HG03342 (cell line): ENCODE data around the gene SSTR5.

Experiments used
- ATAC-seq: cut with Tn5 transposase; IDR thresholded peaks from one replicate; pipeline ENCODE4 v1.9.1; 2021; ENCODE audit warnings: mild to moderate bottlenecking, moderate library complexity; ENCODE audit not compliant: unreplicated experiment

SSTR5 gene

DNA sequence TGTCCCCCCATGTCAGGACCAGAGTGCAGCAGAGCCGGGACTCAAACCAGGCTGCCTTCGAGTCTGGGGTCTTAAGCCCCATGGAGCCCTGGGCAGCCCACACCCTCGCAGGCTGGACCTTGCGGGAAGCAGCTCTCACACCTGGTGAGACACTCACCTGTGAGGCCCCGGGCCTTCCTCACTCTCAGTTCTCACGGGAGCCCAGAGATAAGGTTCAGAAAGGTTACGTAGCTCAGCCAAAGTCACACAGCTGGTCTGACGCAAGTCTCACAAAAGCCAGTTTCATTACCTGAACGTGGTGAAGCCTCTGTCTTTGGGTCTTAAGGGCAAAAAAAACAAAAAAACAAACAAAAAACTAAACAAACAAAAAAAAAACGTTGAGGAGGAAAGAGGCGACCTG, 32.8 kb upstream of the SSTR5 start:
- no peak for ATAC-seq

- ATAC-seq: no peak
Observed at GRCh38 chr16:1040346-1040745, 32.2 kb upstream of the SSTR5 start.

DNA sequence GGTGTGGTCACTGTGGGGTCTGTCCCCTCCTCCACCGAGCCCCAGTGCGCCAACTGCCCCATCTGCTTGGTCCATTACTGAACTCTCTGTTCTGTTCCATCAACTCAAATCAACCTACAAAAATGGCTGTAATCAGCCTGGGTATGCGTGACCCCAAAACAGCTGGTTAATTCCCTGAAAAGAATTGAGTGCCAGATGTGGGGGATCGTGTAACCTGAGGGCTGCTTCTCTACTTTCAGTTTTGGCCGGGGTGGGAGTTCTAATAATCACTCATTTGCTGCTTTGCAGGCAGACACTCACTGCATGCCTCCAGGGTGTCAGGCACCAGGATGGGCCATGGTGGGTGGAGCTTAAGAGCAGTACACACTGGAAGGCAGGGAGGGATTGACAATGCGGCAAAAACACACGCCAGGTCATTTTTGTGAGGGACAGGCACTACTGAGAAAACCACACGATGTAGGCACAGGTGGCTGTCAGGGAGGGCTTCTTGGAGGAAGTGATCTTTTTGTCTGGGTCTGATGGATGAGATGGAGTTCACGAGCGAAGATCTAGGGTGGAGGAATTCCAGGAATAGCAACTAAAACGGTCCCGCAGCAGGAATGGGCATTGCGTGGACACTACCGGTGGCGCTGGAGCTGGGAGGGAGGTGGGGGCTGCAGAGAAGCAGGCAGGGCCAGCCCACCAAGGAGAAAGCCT, 30.4 kb upstream of the SSTR5 start:
- no peak for ATAC-seq

DNA sequence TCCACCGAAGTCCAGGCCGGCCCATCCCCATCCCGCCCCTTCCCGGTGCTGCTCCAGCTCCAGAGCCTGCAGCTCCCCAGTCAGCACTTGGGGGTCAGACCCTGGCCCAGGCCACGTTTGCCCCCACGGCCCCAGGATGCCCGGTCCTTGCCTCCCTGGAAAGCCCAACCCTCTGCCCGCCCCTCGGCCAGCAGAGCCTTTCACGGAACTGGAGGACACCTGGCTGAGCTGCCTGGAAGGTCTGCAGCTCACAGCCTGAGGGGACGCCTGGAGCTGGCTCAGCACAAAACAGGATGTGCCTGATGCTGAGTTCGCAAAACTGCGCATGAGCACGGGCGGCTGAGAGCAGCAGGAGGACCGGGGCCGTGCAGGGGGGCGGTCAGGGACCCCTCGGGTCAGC, 29.7 kb upstream of the SSTR5 start:
- no peak for ATAC-seq

DNA sequence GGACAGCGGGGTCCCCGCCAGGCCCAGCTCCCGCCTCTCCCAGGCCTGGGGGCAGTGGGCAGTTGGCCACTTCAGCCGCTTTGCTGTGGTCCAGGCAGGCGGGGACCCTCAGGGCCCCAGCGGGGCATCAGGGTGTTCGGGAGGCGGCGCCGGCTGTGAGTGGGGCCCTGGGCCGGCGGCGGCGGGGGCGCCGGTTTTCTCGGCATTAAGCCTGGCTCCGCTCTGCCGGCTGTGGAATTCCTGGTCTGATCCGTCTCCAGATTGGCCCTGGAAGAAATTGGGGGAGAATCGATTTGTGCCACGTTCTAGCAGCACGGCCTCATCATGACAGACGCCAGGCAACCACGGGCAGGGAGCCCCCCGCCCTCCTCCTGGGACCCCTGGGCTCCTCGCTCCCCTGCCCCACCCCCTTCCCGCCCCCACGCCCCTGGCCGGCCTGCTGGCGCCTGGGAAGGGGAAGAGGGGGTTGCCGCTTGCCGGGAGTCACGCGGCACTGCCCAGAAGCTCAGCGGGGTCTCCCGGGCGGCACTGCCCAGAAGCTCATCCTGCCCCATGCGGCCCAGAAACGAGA, 28.6 kb upstream of the SSTR5 start:
- no peak for ATAC-seq

- no peak for ATAC-seq
Observed at GRCh38 chr16:1044460-1045309, 27.9 kb upstream of the SSTR5 start.

DNA sequence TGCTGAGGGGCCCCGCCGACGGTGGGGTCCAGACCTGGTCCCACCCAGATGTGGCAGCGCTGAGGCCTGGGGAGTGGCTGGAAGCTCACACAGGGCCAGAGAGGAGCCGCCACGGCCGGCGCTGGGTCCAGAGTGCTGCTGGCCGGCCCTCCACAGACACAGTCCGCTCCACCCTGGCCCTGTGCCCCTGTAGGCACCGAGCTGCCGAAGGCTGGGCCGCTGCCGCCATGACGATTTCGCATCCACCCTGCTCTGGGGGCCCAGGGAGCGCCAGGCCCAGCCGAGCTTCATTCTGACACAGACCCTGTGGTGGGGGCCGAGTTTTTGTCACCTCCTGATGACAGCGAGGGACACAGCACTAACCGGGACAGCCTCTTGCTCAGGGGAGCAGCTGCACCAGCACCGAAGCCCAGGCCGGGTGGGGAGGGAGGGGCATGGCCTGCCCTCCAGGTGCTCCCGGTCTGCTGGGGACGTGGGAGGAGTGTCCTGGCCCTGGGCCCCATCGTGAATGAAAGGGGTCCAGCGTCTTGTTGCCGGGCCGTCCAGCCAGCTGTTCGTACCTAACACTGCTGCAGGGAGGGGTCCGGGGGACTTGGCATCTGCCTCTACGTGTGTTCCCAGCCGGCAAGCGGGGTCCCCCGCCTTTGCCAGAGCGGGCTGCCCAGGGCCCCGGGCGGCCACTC, 27.1 kb upstream of the SSTR5 start:
- no peak for ATAC-seq

- no peak for ATAC-seq
Observed at GRCh38 chr16:1045993-1046911, 26.3 kb upstream of the SSTR5 start.

GRCh38 chr16:1047123-1047522, 25.4 kb upstream of the SSTR5 start:
- ATAC-seq: no peak

- ATAC-seq: no peak
Observed at GRCh38 chr16:1047801-1048200, 24.7 kb upstream of the SSTR5 start.

DNA sequence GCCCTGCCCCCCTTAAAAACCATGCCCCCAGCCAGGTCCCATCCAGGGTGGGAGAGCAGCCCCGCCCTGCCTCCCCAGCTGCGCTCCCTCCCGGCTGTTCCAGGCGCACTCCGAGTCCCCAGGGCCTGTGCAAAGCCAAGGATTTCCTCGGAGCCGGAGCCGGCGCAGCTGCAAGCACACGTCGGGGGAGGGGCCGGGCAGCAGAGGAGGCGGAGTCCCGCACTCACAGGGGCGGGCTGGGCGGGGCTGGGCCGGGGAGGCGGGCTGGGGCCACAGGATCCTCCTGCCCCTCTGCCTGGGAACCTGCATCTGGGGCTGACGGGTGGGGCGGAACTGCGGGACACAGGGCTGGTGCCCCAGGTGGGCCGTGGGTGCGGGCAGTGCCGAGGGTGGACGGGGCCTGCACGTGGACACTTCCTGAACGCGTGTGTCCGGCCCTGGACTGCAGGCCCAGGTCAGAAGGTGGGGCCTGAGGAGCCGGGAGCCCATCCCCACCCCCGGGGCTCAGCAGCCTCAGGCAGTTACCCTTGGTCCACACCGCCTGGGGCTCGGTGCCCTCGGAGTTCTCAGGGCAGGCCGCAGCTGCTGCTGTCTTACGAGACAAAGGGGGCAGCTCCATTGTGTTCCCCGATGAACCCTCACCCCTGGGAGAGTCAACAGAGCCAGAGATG, 24.0 kb upstream of the SSTR5 start:
- ATAC-seq: no peak

- ATAC-seq: no peak
Observed at GRCh38 chr16:1049113-1049975, 23.2 kb upstream of the SSTR5 start.

- no peak for ATAC-seq
Observed at GRCh38 chr16:1049976-1050247, 22.6 kb upstream of the SSTR5 start.

- ATAC-seq: no peak
Observed at GRCh38 chr16:1050516-1050915, 22.0 kb upstream of the SSTR5 start.

DNA sequence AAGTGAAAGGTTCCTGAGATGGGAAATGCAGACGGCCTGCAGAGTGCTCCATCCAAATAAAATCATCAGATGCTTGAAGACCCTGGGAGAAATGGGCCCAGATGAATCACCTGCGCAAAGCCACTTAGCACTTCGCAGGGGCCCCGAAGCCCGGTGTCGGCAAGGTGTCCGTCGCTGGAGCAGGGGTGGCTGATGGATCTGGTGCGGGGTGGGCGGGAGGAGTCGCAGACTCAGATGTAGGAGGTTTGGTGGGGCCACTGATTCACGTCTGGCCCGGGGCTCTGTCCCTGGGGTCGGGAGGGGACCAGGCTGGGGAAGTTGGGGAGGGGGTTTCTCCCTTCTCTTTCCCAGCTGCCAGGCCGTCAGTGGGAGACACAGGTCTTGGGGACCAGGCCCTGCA, 21.6 kb upstream of the SSTR5 start:
- no peak for ATAC-seq

- ATAC-seq: no peak
Observed at GRCh38 chr16:1051446-1051845, 21.1 kb upstream of the SSTR5 start.

- no peak for ATAC-seq
Observed at GRCh38 chr16:1052721-1053120, 19.8 kb upstream of the SSTR5 start.

- ATAC-seq: no peak
Observed at GRCh38 chr16:1053121-1053521, 19.4 kb upstream of the SSTR5 start.

GRCh38 chr16:1053700-1054368, 18.7 kb upstream of the SSTR5 start:
- no peak for ATAC-seq
